HL-60 (cell line): Measurements from ENCODE around the gene AIRE.

Experiments used
- DNase-seq, 2 experiments: peaks; one replicate each; pipeline ENCODE4 v3.0.0-alpha.2; 2010 to 2020; ENCODE audit warnings: low read depth in 1 of 2, low spot score in 1 of 2
- H3K27ac ChIP-seq: fragments of 250-450 bp; sonication (Bioruptor Pico); replicated peaks from 2 replicates; pipeline ENCODE4 v1.5.1; 2020; ENCODE audit warnings: mild to moderate bottlenecking, moderate library complexity
- H3K27me3 ChIP-seq: fragments of 250-450 bp; sonication (Bioruptor Pico); 2 replicates; pipeline ENCODE4 v1.5.1; 2021; ENCODE audit warnings: mild to moderate bottlenecking, moderate library complexity; ENCODE audit not compliant: insufficient read depth, poor library complexity, severe bottlenecking
- H3K4me3 ChIP-seq: replicated peaks from 2 replicates; pipeline ENCODE4 v1.5.1; 2011; ENCODE audit warnings: mild to moderate bottlenecking, control low read depth, low read length; ENCODE audit not compliant: insufficient read depth
- CTCF ChIP-seq: IDR thresholded peaks from one replicate; pipeline ENCODE4 v1.5.1; 2011; ENCODE audit warnings: low read length, control low read depth, inconsistent platforms; ENCODE audit not compliant: insufficient read depth
- GABPA ChIP-seq: IDR thresholded peaks from 2 replicates; pipeline ENCODE4 v1.6.1; 2012; ENCODE audit warnings: low read depth
- POLR2AphosphoS5 ChIP-seq: IDR thresholded peaks from 2 replicates; pipeline ENCODE4 v1.6.1; 2012; ENCODE audit warnings: low read depth
- REST ChIP-seq: IDR thresholded peaks from 2 replicates; pipeline ENCODE4 v1.6.1; 2012; ENCODE audit warnings: low read depth; ENCODE audit not compliant: insufficient replicate concordance
- SPI1 ChIP-seq: IDR thresholded peaks from 2 replicates; pipeline ENCODE4 v1.6.1; 2012; ENCODE audit warnings: low read depth, mild to moderate bottlenecking, borderline replicate concordance

Gene AIRE

GRCh38 chr21:44316277-44316900, 30.7 kb downstream of the AIRE start:
- DNase-seq, result no peak
- no peak overlapping the region for H3K27ac ChIP-seq
- TF ChIP-seq REST (no peak), SPI1 (no peak), GABPA (no peak), POLR2AphosphoS5 (no peak; the same call in 1 of the 2 replicates), CTCF (no peak)
- H3K27me3 ChIP-seq, result no peaks in the 10 kb centered on the region
- no peak overlapping the region for H3K4me3 ChIP-seq

GRCh38 chr21:44317241-44317782, 31.6 kb downstream of the AIRE start:
- no peak for DNase-seq
- Histone ChIP-seq H3K27me3 (no peaks in the 10 kb centered on the region), H3K4me3 (no peak overlapping the region), H3K27ac (no peak overlapping the region)
- TF ChIP-seq GABPA (no peak), REST (no peak), SPI1 (no peak), POLR2AphosphoS5 (no peak), CTCF (no peak)

GRCh38 chr21:44317871-44318270, 32.2 kb downstream of the AIRE start:
- TF ChIP-seq SPI1 (no peak), CTCF (no peak), REST (no peak), POLR2AphosphoS5 (no peak), GABPA (no peak)
- Histone ChIP-seq H3K27me3 (no peaks in the 10 kb centered on the region), H3K4me3 (no peak overlapping the region), H3K27ac (no peak overlapping the region)
- DNase-seq, result no peak
